H9 (cell line): ENCODE measurements around the gene SCG2. TPM values are rescaled to one million over a fixed set of nuclear protein-coding genes. Genes with fewer than 3 reads are reported as not detected.

Source experiments
- DNase-seq: peaks from one replicate; pipeline ENCODE4 v3.0.0-alpha.2; 2017
- H2AFZ ChIP-seq: one replicate; pipeline ENCODE4 v1.6.1; 2013; ENCODE audit warnings: mild to moderate bottlenecking, low read length, control low read depth, moderate library complexity
- H2AK5ac ChIP-seq: 2 replicates; pipeline ENCODE4 v1.6.1; 2013; ENCODE audit warnings: low read length, control low read depth, mixed read lengths; ENCODE audit not compliant: insufficient read length
- H2BK120ac ChIP-seq: one replicate; pipeline ENCODE4 v1.6.1; 2013; ENCODE audit warnings: low read depth, mild to moderate bottlenecking, low read length, control low read depth, inconsistent platforms; ENCODE audit not compliant: poor library complexity, severe bottlenecking
- H2BK12ac ChIP-seq: 2 replicates; pipeline ENCODE4 v1.6.1; 2013; ENCODE audit warnings: low read length, control low read depth, mixed read lengths, low read depth; ENCODE audit not compliant: insufficient read length
- H2BK15ac ChIP-seq: 2 replicates; pipeline ENCODE4 v1.6.1; 2013; ENCODE audit warnings: low read depth, low read length, control low read depth
- H2BK20ac ChIP-seq: one replicate; pipeline ENCODE4 v1.6.1; 2013; ENCODE audit warnings: low read depth, mild to moderate bottlenecking, low read length, control low read depth, inconsistent platforms; ENCODE audit not compliant: poor library complexity, severe bottlenecking
- H2BK5ac ChIP-seq: 2 replicates; pipeline ENCODE4 v1.6.1; 2013; ENCODE audit warnings: low read length, control low read depth, mixed read lengths; ENCODE audit not compliant: insufficient read length
- H3K14ac ChIP-seq: 2 replicates; pipeline ENCODE4 v1.6.1; 2013; ENCODE audit warnings: low read length, control low read depth; ENCODE audit not compliant: insufficient read depth
- H3K18ac ChIP-seq: 2 replicates; pipeline ENCODE4 v1.6.1; 2013; ENCODE audit warnings: low read depth, mild to moderate bottlenecking, mixed read lengths, low read length, control low read depth; ENCODE audit not compliant: insufficient read length
- H3K23ac ChIP-seq: 2 replicates; pipeline ENCODE4 v1.6.1; 2013; ENCODE audit warnings: low read length, control low read depth, mixed read lengths, low read depth; ENCODE audit not compliant: insufficient read length
- H3K23me2 ChIP-seq: 2 replicates; pipeline ENCODE4 v1.6.1; 2013; ENCODE audit warnings: low read depth, mild to moderate bottlenecking, mixed read lengths, low read length, control low read depth; ENCODE audit not compliant: insufficient read length, poor library complexity, severe bottlenecking
- H3K27ac ChIP-seq: 2 replicates; pipeline ENCODE4 v1.5.1; 2013; ENCODE audit warnings: low read length, control low read depth, mixed read lengths, low read depth; ENCODE audit not compliant: insufficient read length
- H3K27me3 ChIP-seq: 2 replicates; pipeline ENCODE4 v1.6.1; 2013; ENCODE audit warnings: low read length, control low read depth, inconsistent platforms; ENCODE audit not compliant: insufficient read depth
- H3K4ac ChIP-seq: 2 replicates; pipeline ENCODE4 v1.6.1; 2013; ENCODE audit warnings: low read depth, mild to moderate bottlenecking, control low read depth, inconsistent platforms, low read length, moderate library complexity
- H3K4me1 ChIP-seq: 2 replicates; pipeline ENCODE4 v1.6.1; 2013; ENCODE audit warnings: low read length, control low read depth, inconsistent platforms; ENCODE audit not compliant: insufficient read depth
- H3K4me2 ChIP-seq: 2 replicates; pipeline ENCODE4 v1.6.1; 2013; ENCODE audit warnings: low read length, control low read depth, mixed read lengths; ENCODE audit not compliant: insufficient read length, insufficient read depth
- H3K56ac ChIP-seq: 2 replicates; pipeline ENCODE4 v1.6.1; 2013; ENCODE audit warnings: low read depth, mild to moderate bottlenecking, mixed read lengths, low read length, control low read depth; ENCODE audit not compliant: insufficient read length
- H3K79me1 ChIP-seq: 2 replicates; pipeline ENCODE4 v1.6.1; 2013; ENCODE audit warnings: low read depth, mild to moderate bottlenecking, moderate library complexity, low read length, control low read depth, inconsistent platforms; ENCODE audit not compliant: insufficient read depth, poor library complexity, severe bottlenecking
- H3K79me2 ChIP-seq: 2 replicates; pipeline ENCODE4 v1.6.1; 2013; ENCODE audit warnings: low read length, control low read depth, inconsistent platforms; ENCODE audit not compliant: insufficient read depth
- H3K9ac ChIP-seq: 2 replicates; pipeline ENCODE4 v1.6.1; 2013; ENCODE audit warnings: low read length, control low read depth, mixed read lengths; ENCODE audit not compliant: insufficient read length; ENCODE audit errors: extremely low read depth
- H3K9me3 ChIP-seq: one replicate; pipeline ENCODE4 v1.6.1; 2013; ENCODE audit warnings: low read depth, low read length, inconsistent platforms; ENCODE audit not compliant: control insufficient read depth
- H3T11ph ChIP-seq: one replicate; pipeline ENCODE4 v1.6.1; 2013; ENCODE audit warnings: mild to moderate bottlenecking, low read length, control low read depth, inconsistent platforms
- H4K20me1 ChIP-seq: one replicate; pipeline ENCODE4 v1.6.1; 2013; ENCODE audit not compliant: control insufficient read depth, insufficient read length, insufficient read depth
- H4K5ac ChIP-seq: 2 replicates; pipeline ENCODE4 v1.6.1; 2013; ENCODE audit warnings: low read depth, mild to moderate bottlenecking, mixed read lengths, low read length, control low read depth; ENCODE audit not compliant: insufficient read length
- H4K8ac ChIP-seq: replicated peaks from 2 replicates; pipeline ENCODE4 v1.6.1; 2013; ENCODE audit warnings: low read length, control low read depth, mixed read lengths, low read depth; ENCODE audit not compliant: insufficient read length
- H4K91ac ChIP-seq: 2 replicates; pipeline ENCODE4 v1.6.1; 2013; ENCODE audit warnings: low read depth, mild to moderate bottlenecking, moderate library complexity, mixed read lengths, low read length, control low read depth; ENCODE audit not compliant: insufficient read length
- H3K27ac Mint-ChIP-seq, 3 experiments: 2 replicates in 2 of 3; 3 replicates in 1 of 3; pipeline ENCODE4 v1.8.0; 2020 to 2021; ENCODE audit warnings: mixed read lengths in 3 of 3, mild to moderate bottlenecking in 1 of 3, moderate library complexity in 1 of 3
- H3K27me3 Mint-ChIP-seq: 2 replicates; pipeline ENCODE4 v1.8.0; 2021; ENCODE audit warnings: low read depth, mild to moderate bottlenecking, moderate library complexity, mixed read lengths
- H3K36me3 Mint-ChIP-seq, 3 experiments: 2 replicates in 2 of 3; 3 replicates in 1 of 3; pipeline ENCODE4 v1.8.0; 2020 to 2021; ENCODE audit warnings: low read depth in 3 of 3, mixed read lengths in 3 of 3; ENCODE audit not compliant: insufficient read depth in 1 of 3
- H3K4me1 Mint-ChIP-seq, 2 experiments: 2 replicates each; pipeline ENCODE4 v1.8.0; 2020; ENCODE audit warnings: mixed read lengths in 2 of 2
- H3K4me3 Mint-ChIP-seq, 2 experiments: 2 replicates in 1 of 2; 3 replicates in 1 of 2; pipeline ENCODE4 v1.8.0; 2020 to 2021; ENCODE audit warnings: mild to moderate bottlenecking in 2 of 2, mixed read lengths in 2 of 2, moderate library complexity in 1 of 2
- H3K9me3 Mint-ChIP-seq, 2 experiments: 2 replicates in 1 of 2; 3 replicates in 1 of 2; pipeline ENCODE4 v1.8.0; 2020; ENCODE audit warnings: mild to moderate bottlenecking in 2 of 2, mixed read lengths in 2 of 2, moderate library complexity in 1 of 2
- WGBS: extraction: QIAGEN DNeasy Blood & Tissue Kit; methylation state at CpG from one replicate; pipeline ENCODE4 v1.1.7; 2013; ENCODE audit warnings: missing lambda C conversion rate, low lambda C conversion rate, mixed read lengths; ENCODE audit not compliant: insufficient read length; ENCODE audit errors: extremely low coverage; 5-methylcytosine and 5-hydroxymethylcytosine counted together
- total RNA-seq: library from RNA; stranded (reverse); gene quantifications from 2 replicates; pipeline ENCODE4 v1.2.1, GENCODE V29; 2021
- TF ChIP-seq, protein P1 (sequence below): fragments of 200-600 bp; sonication (generic); conservative IDR thresholded peaks from 3 replicates; pipeline ENCODE4 v1.8.0; 2021; ENCODE audit warnings: antibody characterized with exemption, mild to moderate bottlenecking

SCG2 gene
- total RNA-seq, 1 experiment from 2014 or later, result 4.4 TPM

DNA sequence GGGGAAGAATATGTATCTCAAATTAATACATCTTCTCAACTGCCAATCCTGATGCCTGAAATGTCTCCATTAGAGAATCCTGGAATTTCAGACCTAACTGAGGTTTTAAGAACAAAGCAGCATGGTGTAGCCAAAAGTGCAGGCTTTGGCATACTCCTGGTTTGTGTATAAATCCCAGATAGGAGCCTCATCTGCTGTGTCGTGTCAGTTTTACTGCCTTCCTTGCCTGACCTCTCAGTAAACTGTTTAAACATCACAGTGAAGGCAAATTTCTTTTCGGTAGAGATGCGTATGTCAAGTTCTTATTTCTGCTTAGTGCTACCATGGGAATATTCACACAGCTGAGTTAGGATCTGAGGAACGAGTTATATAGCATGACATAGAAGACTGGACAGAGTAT is 7.3 kb downstream of the SCG2 start:
- TF ChIP-seq, protein P1, sequence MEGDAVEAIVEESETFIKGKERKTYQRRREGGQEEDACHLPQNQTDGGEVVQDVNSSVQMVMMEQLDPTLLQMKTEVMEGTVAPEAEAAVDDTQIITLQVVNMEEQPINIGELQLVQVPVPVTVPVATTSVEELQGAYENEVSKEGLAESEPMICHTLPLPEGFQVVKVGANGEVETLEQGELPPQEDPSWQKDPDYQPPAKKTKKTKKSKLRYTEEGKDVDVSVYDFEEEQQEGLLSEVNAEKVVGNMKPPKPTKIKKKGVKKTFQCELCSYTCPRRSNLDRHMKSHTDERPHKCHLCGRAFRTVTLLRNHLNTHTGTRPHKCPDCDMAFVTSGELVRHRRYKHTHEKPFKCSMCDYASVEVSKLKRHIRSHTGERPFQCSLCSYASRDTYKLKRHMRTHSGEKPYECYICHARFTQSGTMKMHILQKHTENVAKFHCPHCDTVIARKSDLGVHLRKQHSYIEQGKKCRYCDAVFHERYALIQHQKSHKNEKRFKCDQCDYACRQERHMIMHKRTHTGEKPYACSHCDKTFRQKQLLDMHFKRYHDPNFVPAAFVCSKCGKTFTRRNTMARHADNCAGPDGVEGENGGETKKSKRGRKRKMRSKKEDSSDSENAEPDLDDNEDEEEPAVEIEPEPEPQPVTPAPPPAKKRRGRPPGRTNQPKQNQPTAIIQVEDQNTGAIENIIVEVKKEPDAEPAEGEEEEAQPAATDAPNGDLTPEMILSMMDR, result no peak
- no peak overlapping the region for H2BK15ac ChIP-seq
- H4K5ac ChIP-seq, result no peak overlapping the region
- H3K4me2 ChIP-seq, result no peak overlapping the region
- H3K9ac ChIP-seq, result no peak overlapping the region
- H3K79me2 ChIP-seq, result no peaks in the 10 kb centered on the region
- H2BK20ac ChIP-seq, result no peak overlapping the region
- H3K14ac ChIP-seq, result no peak overlapping the region
- H2AFZ ChIP-seq, result no peak overlapping the region
- H2BK120ac ChIP-seq, result no peak overlapping the region
- no peaks in the 10 kb centered on the region for H3K27me3 Mint-ChIP-seq
- H3K4me1 Mint-ChIP-seq, result no peaks in the 10 kb centered on the region
- no peaks in the 10 kb centered on the region for H3K9me3 ChIP-seq
- H3K23ac ChIP-seq, result no peak overlapping the region
- H3K18ac ChIP-seq, result no peak overlapping the region
- H3K79me1 ChIP-seq, result no peaks in the 10 kb centered on the region
- H4K91ac ChIP-seq, result no peak overlapping the region
- no peak overlapping the region for H4K8ac ChIP-seq
- H3K4ac ChIP-seq, result no peak overlapping the region
- H2BK5ac ChIP-seq, result no peak overlapping the region
- no peak overlapping the region for H3K27ac Mint-ChIP-seq
- DNase-seq, result no peak
- no peak overlapping the region for H2BK12ac ChIP-seq
- no CpG with 5 or more reads among the region's 4 CpGs for WGBS
- no peaks in the 10 kb centered on the region for H3K23me2 ChIP-seq
- no peak overlapping the region for H3K56ac ChIP-seq
- H3K36me3 Mint-ChIP-seq, result peaks cover 0 to 8% (median 6%) of the 10 kb centered on the region in 3 experiments; a peak in 4 of 7 replicates
- H3K4me1 ChIP-seq, result no peaks in the 10 kb centered on the region
- H4K20me1 ChIP-seq, result no peaks in the 10 kb centered on the region
- H3T11ph ChIP-seq, result no peak overlapping the region
- no peak overlapping the region for H3K27ac ChIP-seq
- H3K4me3 Mint-ChIP-seq, result no peak overlapping the region
- no peak overlapping the region for H2AK5ac ChIP-seq
- no peaks in the 10 kb centered on the region for H3K27me3 ChIP-seq
- H3K9me3 Mint-ChIP-seq, result no peaks in the 10 kb centered on the region
